Suppressor macrophage treated with lipopolysaccharide for 4 hours (primary cell): Measurements from ENCODE around the gene FBXW7.
"Not testable (repeated sequence)": the region's sequence is repeated elsewhere in the genome, so short reads cannot be mapped to it uniquely, and the experiment has no call there.

Source experiments
- DNase-seq: peaks from one replicate; pipeline ENCODE4 v3.0.0-alpha.2; 2020

FBXW7 gene

DNA sequence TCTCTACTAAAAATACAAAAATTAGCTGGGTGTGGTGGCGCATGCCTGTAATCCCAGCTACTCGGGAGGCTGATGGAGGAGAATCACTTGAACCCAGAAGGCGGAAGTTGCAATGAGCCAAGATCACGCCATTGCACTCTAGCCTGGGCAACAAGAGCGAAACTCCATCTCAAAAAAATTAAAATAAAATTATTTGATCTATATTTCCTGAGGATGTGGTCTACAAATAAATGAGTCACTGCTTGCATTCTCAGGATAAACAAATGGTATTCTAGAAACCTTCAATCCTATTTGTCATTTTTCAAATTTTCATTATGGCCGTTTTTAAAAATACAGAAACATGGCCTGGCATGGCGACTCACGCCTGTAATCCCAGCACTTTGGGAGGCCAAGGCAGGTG is 8.6 kb upstream of the FBXW7 start:
- not testable (repeated sequence) for DNase-seq

DNA sequence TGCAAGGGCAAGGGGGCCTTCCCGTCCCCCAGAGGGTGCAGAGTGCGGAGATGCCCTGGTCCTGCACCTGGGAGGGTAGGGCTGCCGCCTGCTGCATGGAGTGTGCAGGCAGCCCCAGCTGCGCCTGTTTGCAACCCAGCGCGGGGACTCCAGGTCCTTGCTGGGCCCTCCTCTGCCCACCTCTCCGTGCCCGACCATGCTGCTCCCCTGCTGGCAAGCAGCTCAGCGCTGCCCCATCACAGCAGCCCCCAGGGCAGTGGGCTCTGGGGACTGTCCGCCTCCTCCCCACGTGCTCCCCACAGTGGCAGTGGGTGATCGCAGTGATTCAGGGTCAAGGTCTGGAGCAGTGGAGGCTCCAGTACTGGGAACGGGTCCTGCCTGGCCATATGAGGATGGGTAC is 5.0 kb upstream of the FBXW7 start:
- DNase-seq, result no peak

DNA sequence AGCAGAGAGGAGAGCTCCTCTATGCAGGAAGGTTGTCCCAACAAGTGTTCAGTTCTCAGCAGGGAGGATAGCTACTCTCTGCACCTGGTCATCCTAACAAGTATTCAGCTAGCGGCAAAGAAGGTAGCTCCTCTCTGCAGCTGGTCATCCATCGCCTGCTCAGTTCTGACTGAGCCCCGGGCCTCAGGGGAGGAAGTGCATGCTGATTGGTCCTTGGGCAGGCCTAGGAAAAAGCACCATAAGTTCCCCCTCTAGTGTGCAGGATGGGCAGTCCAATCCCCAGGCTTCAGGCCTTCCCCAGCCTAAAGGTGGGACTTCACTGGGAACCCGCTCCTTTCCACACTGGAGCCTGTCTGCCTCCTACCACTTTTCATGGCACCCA is 4.4 kb upstream of the FBXW7 start:
- no peak for DNase-seq

DNA sequence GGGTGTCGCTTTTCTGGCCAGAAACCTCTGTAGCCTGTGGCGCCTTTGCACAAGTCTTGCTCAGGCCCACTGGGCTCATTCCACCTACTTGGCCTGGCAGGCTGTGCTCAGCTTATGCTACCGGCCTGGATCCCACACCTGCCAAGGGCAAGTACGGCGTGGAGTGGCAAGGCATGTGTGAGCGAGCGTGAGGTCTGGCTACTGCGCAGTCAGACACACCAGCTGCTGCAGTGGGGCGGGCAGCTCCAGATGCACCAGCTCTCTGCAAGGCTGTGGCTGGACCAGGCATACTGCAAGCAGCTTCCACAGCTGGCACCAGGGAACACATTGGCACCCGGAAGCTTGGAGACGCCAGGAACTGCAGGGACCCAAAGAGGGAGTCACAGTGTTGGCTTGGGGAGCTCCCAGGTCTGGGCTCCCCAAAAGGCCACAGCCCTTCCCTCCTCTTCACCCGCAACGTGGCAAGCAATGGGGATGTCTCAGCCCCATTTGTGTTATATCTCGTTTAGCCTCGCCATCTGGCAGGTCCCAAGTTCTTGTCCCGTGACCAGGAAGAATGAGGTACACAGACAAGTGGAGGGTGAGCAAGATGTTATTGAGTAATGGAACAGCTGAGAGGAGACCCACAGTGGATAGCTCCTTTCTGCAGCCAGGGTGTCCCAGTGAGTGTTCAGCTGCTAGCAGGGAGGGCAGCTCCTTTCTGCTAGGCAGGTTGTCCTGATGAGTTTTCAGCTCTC is 3.8 kb upstream of the FBXW7 start:
- no peak for DNase-seq

DNA sequence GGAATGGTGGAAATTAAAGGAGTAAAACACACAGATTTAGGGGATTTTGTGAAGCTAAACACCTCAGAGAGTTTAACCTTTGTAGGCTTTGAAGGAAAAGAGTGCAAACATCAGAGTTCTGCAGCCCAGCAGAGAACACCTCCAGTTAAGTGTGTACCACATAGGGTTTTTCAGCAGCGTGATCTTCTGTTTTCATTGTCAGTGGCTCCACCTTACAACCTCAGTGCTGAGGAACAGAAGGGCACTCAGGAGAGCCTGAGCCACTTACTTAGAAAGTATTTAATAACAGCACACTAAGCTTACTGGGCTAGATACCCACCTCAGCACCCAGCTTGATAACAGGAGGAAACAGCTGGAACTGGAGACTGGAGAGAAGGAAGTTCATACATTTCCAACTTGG is 2.0 kb upstream of the FBXW7 start:
- DNase-seq, result no peak

DNA sequence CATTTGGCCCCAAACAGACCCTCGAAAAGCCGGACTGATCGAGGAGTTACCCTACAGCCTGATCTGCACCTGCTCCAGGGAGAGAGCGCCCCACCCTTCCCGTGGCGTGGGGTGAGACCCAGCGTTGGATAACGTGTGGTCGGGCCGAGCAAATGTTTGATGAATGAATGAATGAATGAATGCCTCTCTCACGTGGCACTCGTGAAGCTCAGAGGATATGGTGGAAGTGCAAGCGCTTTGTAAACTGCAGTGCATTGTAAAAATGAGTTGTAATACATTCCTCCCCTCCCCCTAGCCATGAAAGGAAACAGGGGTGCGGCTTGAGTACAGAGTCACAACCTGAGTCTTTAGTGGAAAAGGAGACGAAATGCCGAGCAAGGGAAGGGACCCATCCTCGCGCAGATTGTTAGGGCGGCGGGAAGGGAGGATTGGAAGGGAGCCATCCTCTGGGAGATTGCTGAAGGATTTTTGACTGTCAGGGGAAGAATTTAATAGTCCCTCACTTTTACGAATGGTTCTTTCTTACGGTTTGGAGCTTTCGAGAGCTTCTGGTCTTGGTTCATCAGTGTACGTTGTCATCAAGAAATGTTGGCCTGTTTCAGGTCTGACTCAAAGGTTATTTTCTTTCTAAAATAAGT is 772 bp upstream of the FBXW7 start:
- peak; percentile 37 for DNase-seq

DNA sequence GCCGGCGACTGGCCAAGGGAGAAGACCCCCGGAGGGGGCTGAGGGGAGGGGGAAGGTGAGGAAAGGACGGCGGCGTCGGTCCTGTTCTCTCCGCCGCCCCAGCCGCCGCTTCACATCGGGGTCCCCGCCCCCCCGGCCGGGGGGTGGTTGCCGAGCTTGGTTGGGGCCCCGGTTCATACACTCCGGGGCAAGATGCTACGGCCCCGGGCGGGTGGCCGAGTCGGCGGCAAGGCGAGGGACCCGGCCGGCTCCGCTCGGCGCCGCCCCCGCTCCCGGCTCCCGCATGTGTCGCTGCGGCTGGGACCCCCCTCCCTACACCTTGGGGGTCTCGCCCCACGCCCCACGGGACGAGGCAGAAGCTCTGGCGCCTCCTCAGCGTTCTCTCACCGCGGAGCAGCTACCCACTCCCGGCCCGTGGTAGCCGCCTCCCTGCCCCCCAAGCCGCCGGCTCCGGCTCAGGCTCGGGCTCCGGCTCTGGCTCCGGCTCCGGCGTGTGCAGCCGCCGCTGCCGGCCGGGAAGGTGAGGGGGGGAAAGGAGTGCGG is 461 bp downstream of the FBXW7 start:
- DNase-seq, result peak; percentile 10

DNA sequence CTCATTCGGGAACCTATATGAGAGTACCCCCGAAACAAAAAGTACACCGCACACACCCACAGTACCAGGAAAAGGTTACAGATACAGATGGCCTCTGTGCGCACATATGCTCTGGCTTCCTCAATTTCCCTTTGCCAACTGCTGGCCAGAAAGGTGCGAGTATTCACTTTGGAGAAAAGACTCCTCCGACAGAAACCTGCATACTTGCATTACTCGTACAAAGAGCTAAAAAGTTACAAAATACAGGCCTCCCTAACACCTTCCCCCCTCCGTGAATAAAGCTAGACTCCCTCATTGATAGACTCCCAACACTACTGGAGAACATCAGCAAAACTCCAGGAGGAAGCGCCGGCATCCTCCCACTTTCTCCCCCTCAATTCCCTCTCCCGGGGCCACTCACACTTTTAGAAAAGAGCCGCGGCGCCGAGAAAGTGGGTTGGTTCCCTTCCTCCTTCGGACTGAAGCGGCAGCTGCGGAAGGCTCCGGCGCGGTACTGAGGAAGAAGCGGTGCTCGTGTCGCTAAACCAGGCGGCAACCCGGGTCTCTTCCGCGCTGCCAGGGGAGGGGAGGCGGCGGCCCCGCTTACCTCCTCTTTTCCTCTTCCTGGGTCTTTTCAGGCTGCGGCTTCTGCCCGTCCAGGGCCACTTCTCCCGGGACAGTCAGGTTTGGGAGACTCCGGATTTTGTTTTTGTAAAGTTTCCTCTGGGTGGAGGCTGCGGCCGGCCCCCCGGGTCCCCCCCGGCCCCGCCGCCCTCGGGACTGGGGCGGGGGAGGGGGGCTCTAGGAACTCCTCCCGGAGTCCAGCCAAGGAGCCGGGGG is 1.1 kb downstream of the FBXW7 start:
- peak; percentile 79 for DNase-seq

DNA sequence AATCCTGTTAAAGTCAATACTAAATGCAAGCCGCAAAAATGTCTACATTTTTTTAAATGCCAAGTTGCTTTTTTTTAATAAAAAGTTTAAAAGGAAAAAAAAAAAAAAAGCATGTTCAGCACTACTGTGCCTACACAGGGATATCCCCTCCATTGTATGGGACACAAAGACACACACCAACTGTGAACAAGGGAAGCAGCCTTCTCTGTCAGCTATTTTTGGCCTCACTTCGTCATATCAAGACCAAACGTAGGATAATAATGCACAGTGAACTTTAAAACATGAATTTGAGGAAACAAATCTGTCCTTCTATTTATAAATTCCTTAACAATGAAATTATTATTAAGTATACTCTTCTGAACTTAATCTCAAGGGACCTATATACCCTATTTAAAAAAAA is 4.4 kb downstream of the FBXW7 start:
- DNase-seq, result peak; percentile 16

DNA sequence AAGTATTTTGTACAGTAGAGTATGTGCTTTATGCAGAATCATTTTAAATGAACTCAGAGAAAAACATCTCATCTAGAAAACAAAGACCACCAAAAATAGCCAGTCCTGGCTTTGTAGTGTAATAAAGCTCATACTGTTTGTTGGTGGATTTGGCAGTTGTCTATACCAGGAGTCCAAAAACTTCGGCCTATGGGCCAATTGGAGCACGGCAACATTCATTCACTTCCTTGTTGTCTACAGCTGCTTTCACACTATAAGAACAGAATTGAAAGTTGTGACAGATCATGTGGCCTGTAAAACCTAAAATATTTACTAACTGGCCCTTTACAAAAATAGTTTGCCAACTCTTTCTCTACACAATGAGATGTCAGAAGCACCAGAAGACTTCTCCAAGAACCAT is 5.3 kb downstream of the FBXW7 start:
- DNase-seq, result no peak

DNA sequence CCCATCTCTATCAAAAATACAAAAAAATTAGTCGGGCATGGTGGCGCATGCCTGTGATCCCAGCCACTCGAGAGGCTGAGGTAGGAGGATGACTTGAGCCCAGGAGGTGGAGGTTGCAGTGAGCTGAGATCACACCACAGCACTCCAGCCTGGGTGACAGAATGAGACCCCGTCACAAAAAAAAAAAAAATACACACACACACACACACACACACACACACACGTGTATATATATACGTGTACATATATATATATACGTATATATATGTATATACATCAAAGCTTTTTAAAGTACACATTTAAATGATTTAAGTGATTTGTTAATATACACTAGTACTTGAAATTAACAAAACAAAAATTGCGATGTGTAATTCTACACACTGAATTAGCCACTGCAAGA is 6.0 kb downstream of the FBXW7 start:
- no peak for DNase-seq

DNA sequence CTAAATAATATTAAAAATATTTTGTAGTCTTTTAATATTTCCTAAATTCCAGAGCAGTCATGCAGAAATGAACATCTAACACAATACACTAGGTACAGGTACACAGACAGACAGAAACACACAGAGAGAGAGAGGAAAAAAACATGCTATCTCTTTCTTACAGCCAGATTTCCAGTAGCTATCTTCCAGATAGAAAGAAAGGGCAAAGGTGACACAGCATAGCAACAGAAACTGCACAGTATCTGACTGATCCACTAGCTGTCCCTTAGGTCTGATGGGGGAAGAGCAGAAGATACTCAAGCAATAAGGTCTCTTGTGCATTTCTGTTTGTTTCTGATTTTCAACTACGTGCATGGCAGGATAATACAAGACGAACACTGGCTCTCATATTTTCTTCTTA is 7.8 kb downstream of the FBXW7 start:
- no peak for DNase-seq

DNA sequence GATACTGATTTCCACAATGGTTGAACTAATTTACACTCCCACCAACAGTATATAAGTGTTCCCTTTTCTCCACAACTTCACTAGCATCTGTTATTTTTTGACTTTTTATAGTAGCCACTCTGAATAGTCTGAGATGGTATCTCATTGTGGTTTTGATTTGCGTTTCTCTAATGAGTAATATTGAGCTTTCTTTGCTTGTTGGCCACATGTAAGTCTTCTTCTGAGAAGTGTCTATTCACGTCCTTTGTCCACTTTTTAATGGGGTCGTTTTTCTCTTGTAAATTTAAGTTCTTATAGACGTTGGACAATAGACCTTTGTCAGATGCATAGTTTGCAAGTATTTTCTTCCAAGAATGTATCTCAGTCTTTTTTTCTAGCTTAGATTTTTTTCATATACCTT is 10.0 kb downstream of the FBXW7 start:
- no peak for DNase-seq

DNA sequence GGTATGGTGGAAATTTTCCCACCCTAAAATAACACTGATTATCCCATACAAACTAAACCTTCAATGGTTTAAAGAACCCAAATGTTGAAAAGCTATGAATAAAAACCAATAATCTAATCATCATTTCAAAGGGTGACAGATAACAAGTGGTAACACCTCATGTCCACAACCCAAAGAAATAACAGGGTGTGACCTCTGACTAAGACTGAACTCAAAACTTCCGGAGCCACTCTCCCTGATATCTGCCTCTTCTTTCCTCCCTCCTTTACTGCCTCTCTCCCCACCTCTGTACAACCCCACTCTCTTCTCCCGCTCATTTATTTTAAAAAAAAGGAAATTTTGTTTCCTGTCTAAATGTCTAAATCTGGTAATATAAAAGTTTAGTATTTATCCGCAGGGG is 11.5 kb downstream of the FBXW7 start:
- no peak for DNase-seq

DNA sequence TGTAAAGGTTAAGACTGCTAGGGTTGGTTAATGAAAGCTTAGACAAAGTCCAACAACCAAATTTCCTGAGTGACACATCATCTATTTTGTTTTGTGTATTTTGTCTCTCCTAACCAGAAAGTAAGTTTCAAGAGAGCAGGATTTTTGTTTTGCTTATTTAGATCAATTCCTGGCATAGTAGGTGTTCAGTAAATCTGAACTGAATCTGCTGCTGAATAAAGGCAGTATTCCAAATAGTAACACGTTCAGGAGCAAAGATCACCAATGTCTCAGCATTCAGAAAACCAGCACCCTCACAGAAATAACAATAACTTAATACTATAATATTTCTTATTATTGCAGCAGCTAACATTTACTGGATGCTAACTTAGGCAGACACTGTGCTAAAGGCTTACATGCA is 12.2 kb downstream of the FBXW7 start:
- no peak for DNase-seq

DNA sequence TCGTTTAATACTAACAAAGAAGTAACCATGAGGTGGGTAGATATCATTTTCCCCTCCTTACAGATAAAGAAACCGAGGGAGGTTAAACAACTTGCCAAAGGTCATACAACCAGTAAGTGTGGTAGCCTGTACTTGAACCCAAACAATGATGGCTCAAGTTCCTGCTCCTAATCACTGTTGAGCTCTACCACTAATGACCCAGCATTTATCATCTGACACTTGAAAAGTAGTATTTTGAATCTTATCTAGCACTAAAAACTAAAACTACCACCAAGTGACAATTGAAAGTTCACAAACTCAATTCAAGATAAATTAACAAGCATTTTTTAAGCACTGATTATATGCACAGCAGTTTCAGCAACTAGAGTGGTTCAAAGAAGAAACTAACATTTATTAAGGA is 13.1 kb downstream of the FBXW7 start:
- DNase-seq, result no peak

DNA sequence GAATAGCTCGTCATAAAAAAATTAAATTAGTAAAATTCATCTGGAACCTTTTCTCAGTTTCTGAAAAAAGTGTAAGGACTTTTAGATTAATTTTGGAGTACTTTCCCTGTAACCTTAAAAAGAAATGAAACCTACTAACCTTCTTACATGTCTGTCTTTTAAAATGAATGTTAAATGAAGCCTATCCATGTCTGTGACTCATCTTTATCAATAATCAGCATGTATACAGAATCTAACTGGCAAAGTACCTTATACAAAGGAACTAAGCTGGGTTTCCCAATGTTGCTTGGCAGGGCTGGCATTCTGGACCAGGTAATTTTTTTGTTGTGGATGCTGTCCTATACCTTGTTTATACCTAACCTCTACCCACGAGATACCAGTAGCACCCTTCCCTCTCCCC is 13.6 kb downstream of the FBXW7 start:
- DNase-seq, result no peak

DNA sequence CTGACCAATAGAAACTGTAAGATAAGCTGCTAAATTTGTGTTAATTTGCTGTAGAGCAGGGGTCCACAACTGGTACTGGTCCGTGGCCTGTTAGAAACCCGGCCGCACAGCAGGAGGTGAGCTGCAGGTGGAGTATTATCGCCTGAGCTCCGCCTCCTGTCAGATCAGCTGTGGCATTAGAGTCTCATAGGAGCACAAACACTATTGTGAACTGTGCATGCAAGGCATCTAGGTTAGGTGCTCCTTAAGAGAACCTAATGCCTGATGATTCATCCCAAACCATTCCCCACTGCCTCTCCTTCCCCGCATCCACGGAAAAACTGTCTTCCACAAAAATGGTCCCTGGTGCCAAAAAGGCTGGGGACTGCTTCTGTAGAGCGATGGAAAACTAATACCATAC is 19.7 kb downstream of the FBXW7 start:
- DNase-seq, result no peak

DNA sequence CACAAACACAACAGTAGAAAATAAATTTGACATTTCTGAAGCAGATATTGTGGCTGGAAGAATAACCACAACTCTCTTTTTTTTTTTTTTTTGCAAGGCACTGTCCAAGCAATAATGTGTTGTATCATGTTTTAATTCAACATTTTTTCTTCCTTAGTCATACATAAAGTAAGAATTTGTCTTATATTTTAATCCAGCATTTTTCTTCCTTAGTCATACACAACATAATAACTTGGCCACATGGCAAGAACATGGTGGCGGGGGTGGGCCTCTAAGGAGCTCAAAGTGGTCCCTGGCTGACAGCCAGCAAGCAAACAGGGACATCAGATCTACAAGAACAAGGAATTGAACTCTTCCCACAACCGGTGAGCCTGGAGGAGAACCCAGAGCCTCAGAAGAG is 20.2 kb downstream of the FBXW7 start:
- no peak for DNase-seq

DNA sequence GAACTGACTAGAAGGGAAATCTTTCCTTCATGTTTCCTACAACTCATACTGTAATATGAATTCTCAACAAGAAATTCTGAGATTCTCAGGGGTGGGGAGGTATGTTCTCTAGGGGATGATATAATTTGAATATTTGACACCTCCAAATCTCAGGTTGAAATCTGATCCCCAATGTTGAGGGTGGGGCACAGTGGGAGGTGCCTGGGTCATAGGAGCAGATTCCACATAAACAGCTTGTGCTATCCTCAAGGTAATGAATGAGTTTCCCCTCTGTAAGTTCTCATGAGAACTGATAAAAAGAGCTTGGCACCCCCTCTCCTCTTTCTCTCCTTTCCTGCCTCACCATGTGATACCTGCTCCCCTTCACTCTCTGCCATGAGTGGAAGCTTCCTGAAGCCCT is 21.5 kb downstream of the FBXW7 start:
- no peak for DNase-seq

DNA sequence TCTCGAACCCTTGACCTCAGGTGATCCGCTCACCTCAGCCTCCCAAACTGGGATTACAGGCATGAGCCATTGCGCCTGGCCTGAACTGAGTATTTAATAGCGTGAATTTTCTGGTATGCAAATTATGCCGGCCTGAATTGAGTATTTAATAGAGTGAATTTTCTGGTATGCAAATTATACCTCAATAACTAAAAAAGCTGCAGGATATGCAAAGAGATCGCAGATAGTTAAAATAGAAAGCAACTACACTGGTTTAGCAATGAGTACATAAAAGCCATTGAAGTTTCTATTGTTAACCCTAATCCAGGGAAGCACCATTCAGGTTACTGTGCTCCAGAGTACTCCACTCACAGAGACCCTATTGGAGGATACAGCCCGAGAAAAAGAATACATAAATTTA is 22.8 kb downstream of the FBXW7 start:
- no peak for DNase-seq

DNA sequence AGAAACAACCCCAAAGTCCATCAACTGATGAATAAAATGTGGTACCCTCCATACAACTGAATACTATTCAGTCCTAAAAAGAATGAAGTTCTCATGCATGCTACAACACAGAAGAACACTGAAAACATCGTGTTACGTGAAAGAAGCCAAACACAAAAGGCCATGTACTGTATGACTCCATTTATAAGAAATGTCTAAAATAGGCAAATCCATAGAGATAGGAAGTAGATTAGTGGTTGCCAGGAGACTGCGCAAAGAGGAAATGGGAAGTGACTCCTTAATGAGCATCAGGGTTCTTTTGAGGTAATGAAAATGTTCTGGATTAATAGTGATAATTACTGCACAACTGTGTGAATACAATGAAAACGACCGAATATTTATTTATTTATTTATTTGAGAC is 23.4 kb downstream of the FBXW7 start:
- DNase-seq, result peak; percentile 30

DNA sequence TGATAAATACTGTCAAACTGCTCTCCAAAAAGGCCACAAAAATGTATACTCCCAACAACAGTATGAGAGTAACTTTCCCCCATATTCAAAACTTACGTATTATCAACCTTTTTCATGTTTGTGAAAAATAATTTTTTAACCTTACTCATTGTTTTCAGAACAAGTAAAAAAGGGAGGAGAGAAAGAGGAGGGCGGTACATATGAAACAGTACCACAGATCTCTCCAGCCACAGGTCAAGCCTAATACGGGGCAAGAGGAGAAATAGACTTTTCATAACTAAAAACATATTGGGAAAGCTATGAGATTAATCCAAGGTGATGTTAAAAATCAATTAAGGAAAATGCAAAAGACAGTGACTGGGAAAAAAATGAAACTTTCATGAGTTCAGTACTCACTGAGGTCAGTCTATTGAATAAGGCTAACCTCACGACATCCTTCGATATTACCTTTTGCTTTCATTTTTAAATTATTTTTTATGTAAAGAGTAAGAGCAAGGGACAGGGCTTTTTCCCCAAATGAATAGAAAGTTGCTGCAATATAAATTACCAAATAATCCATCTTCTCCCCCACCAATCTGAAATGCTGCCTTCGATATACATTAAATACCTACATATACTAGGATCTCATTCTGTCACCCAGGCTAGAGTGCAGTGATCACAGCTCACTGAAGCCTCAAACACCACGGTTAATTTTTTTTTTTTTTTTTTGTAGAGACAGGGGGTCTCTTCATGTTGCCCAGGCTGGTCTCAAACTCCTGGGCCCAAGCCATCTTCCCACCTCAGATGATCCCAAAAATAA is 25.3 kb downstream of the FBXW7 start:
- peak; percentile 7 for DNase-seq
